Fibroblast of skin of left quadriceps (primary cell): ENCODE results near the gene CCDC148.

Source experiments
- DNase-seq, 2 experiments: peaks; one replicate each; pipeline ENCODE4 v3.0.0-alpha.2; 2013; ENCODE audit warnings: low read depth in 2 of 2

Gene CCDC148

DNA sequence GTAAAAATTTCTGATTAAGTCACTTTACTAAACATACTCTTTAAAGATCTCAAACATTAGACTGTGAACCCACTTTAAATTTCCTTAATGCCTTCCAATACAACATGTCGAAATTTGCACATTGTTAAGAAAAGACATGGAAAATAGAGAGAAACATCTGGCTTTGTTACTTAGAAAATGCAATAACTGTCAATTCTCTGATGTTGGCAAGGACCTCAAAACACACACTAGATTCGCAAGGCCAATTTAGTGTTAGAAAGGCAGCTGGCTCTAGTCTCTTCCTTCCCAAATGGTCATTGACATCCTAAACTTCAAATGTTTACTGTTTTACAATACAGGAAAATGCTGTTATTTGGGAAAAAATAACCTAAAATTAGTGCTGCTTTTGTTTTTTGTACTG, 244.3 kb downstream of the CCDC148 start:
- DNase-seq: no peak

DNA sequence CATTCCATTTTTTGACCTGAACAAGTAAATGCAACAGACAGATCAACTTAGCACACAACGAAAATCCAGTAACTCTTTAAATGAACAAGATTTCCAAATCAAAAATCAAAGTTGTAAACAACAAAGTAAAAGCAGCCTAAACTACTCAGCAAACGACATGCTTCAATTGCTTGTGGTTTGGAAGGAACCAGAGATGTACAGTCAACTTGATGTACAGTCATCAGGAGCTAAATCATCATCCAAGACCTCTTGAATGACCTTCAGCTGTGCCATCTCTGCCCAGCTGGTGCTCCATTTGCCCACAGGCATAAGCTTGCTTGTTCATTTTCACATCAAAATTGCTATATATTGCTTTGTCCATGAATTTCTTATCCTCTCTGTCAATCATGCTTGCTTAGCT, 245.1 kb downstream of the CCDC148 start:
- DNase-seq: no peak

DNA sequence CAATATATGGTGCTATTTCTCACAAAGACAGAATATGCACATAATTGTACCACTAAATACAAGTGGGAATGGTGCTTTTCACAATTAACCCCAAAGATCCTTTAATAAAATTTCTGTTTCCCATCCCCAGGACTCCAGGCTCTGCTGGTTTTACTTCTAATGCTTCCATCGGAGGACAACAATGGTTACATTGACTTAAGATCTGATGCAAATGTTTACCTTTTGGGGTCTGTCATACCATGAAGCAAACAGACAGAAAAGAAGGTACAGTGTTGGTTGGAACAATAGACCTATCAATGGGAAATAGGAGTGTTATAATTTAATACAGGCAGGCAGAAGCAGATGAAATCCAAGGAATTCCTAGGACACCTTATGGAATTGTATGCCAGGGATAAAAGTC, 249.2 kb downstream of the CCDC148 start:
- DNase-seq: no peak

DNA sequence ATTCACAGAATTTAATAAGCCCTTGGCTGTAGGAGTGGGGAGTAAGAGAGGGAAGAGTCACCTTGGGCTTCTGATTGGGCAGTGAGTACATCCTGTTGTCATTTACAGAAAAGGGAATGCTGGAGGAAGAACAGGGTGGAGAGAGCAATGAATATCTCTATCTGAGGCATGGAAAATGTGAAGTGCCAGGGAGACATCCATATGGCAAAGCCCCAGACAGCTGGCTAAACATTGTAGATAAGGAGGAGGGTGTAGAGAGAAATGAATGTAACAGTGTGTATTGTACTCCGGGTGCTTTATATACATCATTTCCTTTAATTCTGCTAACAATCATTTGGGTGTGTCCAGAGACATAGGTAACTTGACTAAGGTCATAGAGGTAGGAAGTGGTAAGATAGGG, 251.3 kb downstream of the CCDC148 start:
- DNase-seq: no peak

DNA sequence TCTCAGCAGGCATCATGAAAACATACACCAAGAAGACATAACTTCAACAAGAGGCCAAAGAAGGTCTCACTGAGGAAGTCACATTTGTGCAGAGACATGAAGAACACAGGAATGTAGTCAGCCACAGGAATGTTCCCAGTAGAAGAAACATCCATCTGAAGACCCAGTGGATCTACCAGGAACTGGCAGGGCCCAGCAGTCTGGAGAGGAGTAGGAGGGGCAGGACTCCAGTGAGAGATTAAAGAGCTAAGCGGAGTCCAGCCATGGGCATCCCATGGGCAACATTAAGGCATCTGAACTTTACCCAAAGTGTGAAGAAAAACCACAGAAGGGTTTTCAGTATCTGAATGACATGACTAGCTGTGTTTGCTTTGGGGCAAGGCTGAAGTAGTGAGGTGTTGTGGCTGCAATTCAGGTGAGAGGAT, 251.8 kb downstream of the CCDC148 start:
- DNase-seq: no peak

DNA sequence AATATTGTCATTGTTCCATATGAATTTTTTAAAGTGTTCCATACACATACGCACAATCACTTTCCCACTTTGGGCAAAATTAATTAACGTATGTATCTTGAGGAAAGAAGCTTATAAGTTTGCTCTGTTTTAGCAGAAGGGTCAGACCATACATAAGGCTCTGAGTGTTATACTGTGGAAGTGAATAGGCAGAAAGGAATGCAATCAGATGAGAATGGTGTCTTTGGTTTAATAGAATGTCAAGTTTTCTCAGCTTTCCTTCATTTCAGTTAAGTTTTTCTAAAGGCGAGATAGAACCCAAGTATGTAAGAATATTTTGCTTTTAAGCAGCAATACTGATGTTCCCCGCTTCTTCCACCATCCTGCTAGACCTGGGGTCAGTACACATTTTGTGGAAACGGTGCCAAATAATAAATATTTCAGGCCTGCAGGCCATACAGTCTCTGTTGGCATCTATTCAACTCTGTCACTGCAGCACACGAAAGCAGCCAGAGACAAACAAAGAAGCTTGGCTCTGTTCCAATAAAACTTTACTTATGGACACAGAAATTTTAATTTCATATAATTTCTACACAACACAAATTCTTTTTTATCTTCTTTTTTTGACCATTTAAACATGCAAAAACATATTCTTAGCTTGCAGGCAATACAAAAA, 254.3 kb downstream of the CCDC148 start:
- no peak for DNase-seq

DNA sequence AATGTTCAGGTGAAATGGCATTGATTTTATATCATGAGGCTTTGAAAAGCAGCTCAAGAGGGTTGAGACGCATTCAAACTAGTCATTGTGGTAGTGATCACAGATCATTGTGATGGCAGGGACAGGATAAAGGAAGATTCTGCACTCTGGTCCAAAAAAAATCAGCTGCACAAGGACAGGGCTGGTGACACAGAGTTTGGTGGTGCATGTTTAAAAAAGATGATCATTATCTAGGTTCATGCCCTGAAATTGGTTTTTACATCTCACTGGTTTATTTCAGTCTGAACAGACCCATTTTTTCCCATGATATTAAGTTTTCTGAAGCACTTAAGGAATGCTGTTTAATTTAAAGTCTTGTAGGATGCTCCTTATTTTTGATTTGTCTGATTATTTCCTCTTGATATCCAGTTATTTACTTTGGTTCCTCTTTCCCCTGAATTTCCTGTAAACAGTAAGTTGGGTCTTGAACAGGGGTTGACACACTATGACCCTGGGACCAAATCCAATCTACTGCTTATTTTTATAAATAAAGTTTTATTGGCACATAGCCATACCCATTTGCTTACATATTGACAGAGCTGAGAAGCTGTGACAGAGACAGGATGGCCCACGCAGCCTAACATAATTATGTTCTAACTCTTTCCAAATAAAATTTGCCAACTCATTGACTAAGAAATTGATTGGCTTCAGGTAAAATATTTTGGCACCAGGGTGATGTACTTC, 256.5 kb downstream of the CCDC148 start:
- DNase-seq: no peak

DNA sequence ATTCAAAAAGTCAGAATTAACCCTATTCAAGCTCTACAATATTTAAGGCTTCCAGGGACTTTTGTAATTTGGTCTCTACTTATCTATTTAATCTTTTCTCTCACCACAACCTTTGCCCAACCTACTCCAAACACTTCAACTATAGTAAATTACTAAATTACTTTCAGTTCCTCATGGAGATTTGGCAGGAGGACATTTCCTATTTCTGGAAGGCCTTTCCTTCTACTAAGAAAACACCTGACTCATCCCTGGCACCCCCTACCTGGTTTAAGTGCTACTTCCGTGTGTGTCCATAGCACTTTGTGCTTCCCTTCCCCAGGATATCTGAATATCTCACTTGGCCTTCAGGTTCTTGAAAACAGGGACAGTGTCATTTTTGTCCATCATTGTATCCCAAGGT, 258.6 kb downstream of the CCDC148 start:
- no peak for DNase-seq

DNA sequence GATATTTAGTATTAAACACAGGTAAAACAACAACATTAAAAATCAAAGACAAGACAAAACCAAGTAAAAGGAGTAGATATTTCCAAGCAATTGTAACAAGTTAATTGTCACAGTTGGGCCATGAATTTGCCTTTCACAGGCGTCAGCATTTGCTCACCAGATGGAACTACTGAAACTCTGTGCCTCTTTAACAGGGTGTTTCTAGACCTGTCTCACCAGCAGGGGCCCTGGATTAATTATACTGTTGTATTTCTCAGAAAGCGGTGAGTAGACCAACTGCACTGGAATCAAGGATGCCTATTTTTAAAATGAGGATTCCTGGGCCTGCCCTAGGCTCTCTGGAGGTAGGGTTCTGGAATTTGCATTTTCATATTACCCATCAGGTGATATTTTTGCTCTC, 262.3 kb downstream of the CCDC148 start:
- no peak for DNase-seq

DNA sequence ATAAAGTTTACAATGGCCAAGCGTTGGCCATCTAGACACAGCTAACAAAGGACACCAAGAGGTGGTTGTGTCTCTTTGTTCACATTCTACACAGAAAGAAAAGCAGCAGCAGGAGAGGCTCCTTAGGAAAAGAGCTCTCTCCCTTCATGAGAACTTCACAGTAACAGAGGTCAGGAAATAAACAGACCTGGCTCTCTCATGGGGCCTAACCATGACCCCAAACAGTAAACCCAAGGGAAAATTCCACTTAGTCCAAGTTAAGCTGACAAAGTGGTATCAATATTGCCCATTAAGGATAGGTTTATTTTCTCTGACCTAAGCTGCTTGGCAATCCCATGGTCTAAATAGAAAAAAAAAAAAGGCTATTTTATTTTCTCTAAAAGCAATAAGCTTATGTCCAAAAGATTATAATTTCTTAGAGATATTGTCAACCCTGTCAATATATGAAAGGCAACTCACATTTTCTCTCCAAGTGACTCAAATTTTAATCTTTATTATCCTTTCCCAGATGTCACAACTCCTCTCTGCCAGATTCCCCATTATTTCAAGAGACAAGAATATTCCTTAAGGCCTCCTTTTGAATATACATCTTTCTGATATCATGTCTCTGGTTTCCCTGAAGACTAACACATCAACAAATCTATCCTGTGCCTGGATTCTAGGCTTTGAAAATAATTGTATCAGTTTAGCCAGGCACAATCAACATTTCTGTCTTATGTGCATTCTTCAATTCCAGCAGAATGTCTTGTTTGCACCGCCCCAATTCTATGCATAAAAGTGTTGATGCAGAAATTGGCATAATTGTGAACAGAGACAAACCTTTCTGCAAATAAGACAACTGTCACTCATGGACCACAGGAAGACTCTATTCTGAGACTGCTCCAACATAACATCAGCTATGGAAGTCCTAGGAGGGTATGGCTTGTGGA, 263.8 kb downstream of the CCDC148 start:
- no peak for DNase-seq

DNA sequence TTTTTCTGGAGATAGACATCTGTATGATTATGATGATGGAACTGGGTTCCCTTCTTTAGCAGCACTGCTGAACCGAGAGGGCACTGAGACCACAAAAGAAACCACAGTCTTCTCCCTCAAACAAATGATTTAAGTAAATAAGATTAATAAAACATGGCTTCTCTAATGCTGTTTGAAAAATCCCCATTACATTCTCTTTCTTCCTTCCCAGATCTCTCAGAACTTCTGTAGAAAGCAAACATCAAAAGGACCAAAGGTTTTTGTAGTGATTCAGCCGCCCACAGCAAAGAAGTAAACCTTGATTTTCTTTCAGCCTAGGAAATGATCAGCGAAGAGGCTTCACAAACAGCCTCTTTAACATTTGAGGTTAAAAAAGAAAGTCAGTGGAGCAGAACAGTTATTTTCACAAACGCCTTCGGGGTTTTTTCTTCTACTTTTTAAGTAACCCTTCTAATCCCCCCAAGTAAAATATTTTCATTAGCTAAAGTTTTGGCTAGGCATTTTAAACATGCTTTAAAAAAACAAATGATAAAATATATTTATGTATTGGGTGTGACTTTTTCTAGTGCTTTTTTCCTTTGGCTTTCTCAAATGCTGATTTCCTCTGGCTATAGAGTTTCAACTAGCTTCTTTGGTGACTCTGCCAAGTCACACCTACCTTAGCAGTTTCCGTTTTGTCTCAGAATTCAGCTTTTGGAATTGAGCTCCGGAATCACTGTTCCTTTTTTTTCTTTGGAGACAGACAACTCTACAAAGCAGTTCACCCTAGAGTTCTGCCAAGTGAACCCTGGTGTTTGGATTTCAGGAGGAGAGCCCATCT, 265.3 kb downstream of the CCDC148 start:
- DNase-seq: no peak

DNA sequence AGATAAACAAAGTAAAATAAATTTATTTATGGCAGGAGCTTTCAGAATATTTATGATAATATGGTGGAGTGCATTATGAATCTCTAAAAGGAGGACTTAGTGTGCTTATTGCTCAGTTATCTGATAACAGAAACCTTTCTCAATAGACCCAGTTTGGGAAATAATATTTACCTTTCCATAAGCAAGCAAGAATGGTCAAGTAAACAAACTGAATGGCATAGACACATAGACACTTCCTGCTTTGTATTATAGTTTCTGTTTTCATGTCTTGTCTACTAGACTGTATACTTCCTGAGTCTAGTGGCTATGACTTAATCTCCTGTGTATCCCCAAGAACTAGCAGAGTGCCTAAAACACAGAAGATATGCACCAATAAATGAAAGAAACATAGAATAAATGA, 267.0 kb downstream of the CCDC148 start:
- DNase-seq: no peak

DNA sequence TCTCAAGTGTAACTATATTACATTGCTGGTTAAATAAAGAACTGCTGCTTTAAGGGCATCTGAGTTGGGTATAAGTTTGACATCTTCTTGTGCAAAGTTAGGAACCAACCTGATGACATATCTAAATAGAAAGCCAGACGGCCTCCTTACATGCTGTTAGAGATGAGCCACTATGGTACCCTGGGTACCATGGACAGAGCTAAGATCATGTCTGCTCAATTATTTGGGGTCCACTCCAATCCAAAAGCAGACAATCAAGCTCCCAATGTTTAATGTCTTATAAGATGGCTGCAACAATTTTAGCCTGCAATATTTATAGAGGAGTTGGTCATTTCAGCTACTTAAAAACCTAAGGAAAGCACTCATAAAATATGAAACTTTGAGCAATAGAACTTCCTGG, 268.6 kb downstream of the CCDC148 start:
- DNase-seq: no peak

DNA sequence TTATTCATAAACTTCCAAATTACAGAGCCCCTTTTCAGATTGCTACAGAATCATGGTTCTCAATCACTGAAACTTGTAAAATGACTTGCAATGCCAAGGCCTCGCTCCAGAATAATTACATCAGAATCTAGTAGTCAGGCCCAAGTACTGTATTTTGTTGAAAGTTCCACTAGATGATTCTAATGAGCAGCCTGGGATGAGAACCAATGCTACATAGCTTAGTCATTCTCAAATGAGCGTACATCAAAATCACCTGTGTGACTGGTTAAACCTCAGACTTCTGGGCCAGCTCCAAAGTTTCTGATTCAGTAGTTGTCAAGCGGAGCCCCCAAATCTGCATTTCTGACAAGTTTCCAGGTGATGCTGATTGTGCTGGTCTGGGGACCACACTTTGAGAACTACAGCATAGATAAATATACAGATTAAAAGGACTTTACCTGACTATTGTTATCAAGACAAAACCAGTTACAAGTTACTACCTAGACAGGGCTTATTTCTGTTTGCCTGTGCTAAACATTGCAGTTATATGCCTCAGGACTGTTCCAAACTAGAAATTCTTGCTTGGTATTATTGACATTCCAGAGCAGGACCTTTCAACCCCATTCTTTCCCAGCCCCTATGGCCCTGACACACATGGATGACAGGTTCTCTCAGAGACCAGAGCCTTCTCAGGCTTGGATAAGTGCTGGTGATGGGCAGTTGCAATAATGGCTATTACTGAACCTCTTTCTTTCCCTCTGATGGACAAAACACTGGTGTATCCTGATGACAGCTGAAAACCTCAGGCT, 271.8 kb downstream of the CCDC148 start:
- no peak for DNase-seq

DNA sequence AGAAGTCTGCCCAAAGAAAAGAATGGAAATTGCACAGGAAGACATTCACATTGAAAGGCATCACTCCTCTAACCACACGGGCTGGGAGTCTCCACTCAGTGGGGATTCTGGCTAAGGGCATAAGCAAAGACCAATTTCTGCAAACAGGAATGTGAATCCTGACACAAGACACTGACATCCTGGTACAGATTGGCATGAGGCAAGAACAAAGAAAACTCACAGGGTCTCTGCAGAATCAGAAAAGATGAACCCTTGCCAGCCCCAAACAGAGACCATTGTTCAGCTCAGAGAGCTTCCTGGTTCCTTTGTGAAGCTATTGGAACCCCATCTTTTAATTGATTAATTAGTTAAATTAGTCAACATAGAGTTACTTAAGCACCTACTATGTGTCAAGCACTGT, 272.6 kb downstream of the CCDC148 start:
- DNase-seq: no peak

DNA sequence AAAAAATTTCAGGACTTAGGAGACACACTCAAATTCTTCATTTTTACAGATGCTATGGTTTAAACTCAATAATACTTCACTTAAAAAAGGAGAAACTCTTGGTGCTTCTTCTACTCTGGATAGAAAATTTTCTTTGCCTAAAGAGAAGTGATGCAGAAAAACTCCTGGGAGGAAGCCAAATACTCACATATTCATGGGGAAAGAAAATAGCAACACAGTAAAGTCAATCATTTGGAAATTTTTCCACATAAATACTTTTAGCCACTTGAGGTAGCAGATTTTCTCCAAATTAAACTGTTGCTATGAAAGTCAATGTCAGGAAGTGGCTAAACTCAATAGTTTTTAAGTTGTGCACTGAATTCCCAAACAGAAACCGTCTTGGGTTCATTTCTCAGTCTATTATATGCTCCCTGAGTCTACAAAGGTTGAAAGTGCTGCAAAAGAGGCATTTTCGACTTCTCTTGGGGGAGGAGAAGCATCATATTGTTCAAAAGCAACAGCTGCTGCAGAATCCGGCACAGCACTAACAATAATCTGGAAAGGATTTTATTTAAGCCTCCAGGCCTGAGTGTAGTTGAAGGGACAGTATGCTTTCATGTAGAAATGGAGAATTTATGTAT, 273.8 kb downstream of the CCDC148 start:
- no peak for DNase-seq

DNA sequence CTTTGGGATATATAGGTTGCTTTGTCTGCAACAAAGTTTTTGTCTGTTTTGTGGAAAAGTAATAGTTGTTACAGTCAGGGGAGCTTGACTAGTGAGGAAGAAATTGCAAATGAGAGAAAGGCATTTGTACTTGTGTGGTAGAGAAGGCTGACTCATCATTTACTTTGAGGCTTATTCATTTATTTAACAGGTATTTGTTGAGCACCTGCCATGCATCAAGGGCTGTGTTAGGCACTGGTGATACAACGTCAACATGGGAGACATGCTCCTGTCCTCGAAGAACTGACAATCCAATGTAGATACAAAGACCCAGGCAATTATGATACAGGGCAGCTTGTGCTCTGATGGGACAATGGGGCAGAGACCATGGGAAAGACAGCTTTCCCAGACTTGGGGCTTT, 275.4 kb downstream of the CCDC148 start:
- DNase-seq: no peak

DNA sequence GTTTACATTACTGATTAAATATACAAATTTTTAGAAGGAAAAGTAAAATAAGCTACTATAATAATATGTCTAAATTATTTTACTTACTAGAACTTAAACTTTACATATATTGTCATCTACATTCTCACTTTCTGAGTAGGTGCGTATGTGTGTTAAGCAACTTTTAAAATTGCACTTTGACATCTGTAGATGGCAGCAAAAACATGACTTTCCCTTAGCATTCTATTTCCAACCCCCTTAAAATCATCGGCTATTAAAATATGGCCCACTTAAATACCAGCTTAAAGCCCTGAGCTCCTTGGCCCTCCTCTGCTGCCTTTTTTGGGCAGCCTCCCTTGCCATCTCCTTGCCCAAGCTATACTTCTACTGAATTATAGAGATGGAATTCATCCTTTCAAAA, 276.9 kb downstream of the CCDC148 start:
- DNase-seq: no peak

DNA sequence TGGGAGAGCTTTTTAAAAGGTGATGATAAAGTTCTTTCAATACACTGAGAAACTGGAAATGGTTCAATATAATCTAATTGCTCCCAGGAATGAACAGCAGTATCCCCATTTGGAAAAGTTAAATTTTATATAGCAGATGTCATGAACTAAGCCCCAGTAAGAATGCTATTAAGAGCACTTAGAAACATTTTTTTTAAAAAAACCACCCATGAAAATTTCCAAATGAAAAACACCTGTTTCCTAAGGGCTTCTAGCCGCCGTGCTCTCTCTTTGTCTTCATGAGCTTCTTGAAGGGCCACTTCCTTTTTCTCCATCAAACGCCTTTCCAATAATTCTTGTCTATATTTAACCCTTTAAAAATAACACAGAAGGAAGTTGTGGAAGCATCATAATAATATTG, 277.9 kb downstream of the CCDC148 start:
- no peak for DNase-seq

DNA sequence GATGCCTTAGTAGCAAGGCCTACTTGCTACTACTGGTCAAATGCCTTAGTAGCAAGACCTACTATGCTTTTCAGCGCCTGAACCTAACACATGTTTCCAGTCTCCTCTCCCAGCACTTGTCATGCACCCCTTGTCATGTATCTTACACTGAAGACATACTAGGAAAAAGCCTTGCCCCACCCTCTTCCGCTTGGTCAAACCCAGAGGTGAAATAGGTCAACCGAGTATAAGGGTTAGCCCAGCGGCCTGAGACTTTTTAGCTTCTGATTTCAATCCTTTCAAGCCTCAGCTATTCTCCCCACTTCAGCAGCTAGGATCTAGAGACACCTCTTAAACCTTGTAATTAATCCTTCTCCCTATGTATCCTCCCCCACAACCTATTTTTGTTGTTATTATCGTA, 281.6 kb downstream of the CCDC148 start:
- no peak for DNase-seq

DNA sequence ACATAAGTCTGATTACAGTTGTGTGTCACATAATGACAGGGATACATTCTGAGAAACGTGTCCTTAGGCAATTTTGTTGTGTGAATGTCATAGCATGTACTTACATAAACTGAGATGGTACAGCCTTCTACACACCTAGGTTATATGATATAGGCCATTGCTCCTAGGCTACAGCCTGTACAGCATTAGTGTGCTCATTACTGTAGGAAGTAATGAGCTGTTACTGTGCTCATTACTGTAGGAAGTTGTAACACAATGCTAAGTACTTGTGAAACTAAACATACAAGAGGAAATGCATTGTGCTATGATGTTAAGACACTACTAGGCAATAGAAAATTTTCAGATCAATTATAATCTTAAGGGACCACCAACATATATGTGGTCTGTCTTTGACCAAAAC, 282.1 kb downstream of the CCDC148 start:
- no peak for DNase-seq
